Muscle layer of duodenum (tissue), 2 donors: Measurements from ENCODE around the gene DCDC2.
"Not testable (repeated sequence)": the region's sequence is repeated elsewhere in the genome, so short reads cannot be mapped to it uniquely, and the experiment has no call there.

Source experiments
- H3K27ac ChIP-seq: one replicate; pipeline ENCODE4 v1.7.0; 2013; ENCODE audit warnings: mild to moderate bottlenecking, low read length
- H3K27me3 ChIP-seq: one replicate; pipeline ENCODE4 v1.7.0; 2013; ENCODE audit warnings: low read depth, mild to moderate bottlenecking, control low read depth, low read length
- H3K36me3 ChIP-seq, 2 donors: one replicate each; pipeline ENCODE4 v1.7.0; 2013; ENCODE audit warnings: low read length in 2 of 2, control low read depth in 1 of 2, mild to moderate bottlenecking in 1 of 2; ENCODE audit not compliant: insufficient read depth in 2 of 2, control insufficient read depth in 1 of 2
- H3K4me1 ChIP-seq, 2 donors: one replicate each; pipeline ENCODE4 v1.7.0; 2013; ENCODE audit warnings: low read length in 2 of 2, mild to moderate bottlenecking in 2 of 2, control low read depth in 1 of 2, moderate library complexity in 1 of 2; ENCODE audit not compliant: insufficient read depth in 2 of 2, control insufficient read depth in 1 of 2
- H3K4me3 ChIP-seq, 2 donors: one replicate each; pipeline ENCODE4 v1.7.0; 2013; ENCODE audit warnings: low read length in 2 of 2, low read depth in 1 of 2, mild to moderate bottlenecking in 1 of 2
- H3K9me3 ChIP-seq, 2 donors: one replicate each; pipeline ENCODE4 v1.7.0; 2013; ENCODE audit warnings: low read length in 2 of 2, control low read depth in 1 of 2, mild to moderate bottlenecking in 1 of 2; ENCODE audit not compliant: control insufficient read depth in 1 of 2
- donor health status: healthy.

Gene DCDC2

DNA sequence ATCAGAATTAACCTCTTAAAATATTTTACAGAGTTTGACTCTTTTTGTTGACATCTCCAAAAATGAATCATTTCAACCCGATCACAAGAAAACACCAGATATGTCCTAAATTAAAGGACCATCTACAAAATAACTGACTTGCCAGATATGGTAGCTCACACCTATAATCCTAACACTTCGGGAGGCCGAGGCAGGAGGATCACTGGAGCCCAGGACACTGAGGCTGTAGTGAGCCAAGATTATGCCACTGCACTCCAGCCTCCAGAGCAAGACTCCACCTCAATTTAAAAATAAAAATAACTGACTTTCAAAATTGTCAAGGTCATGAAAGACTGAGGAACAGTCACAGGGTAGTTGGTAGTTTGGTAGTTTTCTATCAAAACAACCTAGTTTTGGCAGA, 34.9 kb downstream of the DCDC2 start:
- Histone ChIP-seq H3K4me1 (no peaks in the 10 kb centered on the region), H3K27me3 (no peaks in the 10 kb centered on the region), H3K36me3 (no peaks in the 10 kb centered on the region), H3K4me3 (no peak overlapping the region), H3K27ac (no peak overlapping the region), H3K9me3 (no peaks in the 10 kb centered on the region)

DNA sequence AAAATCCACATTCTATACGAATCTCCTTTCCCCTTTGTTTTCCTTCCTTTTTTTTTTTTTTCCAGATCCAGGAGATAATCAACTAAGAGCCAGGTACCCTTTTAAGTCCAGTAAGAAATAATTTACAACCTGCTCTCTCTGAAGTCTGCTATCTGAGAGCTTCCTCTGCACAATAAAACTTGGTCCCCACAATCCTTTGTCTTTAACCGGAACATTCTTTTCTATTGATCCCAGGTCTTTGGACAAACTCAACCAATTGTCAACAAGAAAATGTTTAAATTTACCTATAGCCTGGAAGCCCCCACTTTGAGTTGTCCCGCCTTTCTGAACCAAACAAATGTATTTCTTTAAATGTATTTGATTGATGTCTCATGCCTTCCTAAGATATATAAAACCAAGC, 35.4 kb downstream of the DCDC2 start:
- not testable (repeated sequence) for H3K27me3 ChIP-seq, H3K36me3 ChIP-seq, H3K27ac ChIP-seq, H3K9me3 ChIP-seq, H3K4me1 ChIP-seq, H3K4me3 ChIP-seq

DNA sequence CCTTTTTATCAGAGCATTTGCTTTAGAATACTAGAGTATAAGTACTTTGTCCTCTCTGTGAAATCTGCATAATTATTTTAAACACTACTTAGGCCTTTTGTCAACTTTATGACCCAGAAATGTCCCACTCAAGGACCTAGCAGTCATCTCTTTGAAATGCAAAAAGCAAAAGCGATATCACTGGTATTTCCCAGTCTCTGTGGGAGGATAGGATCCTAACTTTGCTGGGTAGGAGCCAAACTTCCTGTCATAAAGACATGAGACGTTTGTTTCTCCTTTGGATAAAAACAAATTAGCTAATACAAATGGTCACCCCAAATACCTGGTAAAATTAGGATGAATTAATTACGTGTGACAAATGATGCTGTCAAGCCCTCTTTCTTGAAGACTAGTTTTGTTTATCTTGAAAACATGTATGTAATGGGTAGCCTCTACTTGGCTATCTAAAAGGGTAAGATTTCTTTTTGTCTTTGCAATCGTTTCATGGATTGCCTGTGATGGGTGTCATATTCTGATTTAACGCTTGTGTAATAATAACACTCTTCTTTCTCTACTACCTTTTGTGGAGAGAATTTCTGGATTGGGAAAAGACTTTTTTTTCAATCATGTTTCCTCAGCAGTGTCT, 36.2 kb downstream of the DCDC2 start:
- no peaks in the 10 kb centered on the region for H3K36me3 ChIP-seq
- H3K9me3 ChIP-seq: no peaks in the 10 kb centered on the region
- no peaks in the 10 kb centered on the region for H3K27me3 ChIP-seq
- H3K4me1 ChIP-seq: no peaks in the 10 kb centered on the region
- H3K4me3 ChIP-seq: no peak overlapping the region
- H3K27ac ChIP-seq: no peak overlapping the region

DNA sequence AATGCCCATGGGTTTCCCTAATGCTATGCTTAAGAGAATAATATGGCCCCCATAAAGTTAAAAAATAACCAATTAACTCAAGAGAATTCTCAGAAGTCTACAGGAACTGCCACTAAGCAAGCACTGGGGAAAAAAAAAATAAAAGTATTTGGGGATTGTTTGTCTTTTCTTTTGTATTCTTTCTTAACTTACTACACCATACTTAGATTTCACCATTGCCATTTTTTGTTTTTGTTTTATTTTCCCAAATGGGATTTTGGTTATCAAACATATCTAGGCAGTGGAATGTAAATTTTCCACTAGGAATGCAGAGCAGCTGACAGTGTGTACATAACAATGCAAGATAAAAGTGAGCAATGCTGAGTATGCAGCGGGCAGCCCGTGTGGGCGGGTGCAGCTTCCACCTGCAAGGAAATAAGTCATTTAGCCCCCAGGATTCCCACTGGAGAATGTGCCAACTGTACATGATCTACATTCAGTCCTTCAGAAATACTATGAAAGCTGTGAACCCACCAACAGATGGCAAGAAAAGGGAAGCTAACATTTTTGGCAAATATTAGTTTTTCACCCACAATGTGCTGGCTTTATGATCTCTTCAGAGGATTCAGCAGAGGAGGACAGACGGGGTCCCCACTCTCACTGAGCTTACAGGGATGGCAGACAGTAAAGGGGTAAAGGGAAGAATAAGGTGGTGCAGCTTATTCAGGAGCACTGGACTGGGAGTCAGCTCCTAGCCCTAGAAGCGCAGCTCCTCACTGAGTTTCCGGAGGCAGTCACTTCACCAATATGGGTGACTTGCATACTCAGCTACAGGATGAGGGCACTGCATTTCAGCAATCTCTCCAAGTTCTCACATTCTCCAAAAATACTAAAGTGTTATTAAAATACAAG, 44.4 kb downstream of the DCDC2 start:
- Histone ChIP-seq H3K27ac (no peak overlapping the region), H3K27me3 (no peaks in the 10 kb centered on the region), H3K9me3 (no peaks in the 10 kb centered on the region), H3K36me3 (no peaks in the 10 kb centered on the region), H3K4me3 (no peak overlapping the region), H3K4me1 (no peaks in the 10 kb centered on the region)

DNA sequence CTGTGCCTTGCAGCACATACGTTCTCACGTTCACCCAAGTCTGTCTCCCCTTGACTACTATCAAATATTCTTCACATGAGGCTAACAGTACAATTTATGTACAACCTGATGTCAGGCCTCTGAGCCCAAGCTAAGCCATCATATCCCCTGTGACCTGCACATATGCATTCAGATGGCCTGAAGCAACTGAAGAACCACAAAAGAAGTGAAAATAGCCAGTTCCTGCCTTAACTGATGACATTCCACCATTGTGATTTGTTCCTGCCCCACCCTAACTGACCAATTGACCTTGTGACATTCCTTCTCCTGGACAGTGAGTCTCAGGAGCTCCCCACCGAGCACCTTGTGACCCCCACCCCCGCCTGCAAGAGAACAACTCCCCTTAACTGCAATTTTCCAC, 46.1 kb downstream of the DCDC2 start:
- H3K27ac ChIP-seq, H3K9me3 ChIP-seq, H3K36me3 ChIP-seq, H3K27me3 ChIP-seq, H3K4me3 ChIP-seq, H3K4me1 ChIP-seq: not testable (repeated sequence)

DNA sequence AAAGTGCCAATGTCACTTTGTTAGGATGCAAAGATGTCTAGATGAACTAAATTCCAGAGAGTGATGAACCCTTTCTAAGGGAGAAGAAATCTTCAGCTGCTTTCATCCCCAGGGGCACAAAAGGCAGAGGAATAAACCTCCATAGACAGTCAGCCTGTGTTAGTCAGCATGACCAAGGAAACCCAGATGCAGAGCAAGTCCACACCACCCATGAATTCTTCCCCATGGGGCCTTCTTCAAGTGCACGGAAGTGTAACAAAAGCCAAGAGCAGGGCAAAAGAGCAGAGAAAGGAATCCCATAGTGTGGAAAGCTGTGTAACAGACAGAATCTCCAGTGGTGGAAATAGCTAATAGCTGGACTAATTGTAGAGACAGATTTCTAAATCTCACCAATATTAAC, 50.0 kb downstream of the DCDC2 start:
- no peaks in the 10 kb centered on the region for H3K9me3 ChIP-seq
- no peak overlapping the region for H3K27ac ChIP-seq
- no peaks in the 10 kb centered on the region for H3K27me3 ChIP-seq
- H3K4me3 ChIP-seq: no peak overlapping the region
- H3K4me1 ChIP-seq: no peaks in the 10 kb centered on the region
- H3K36me3 ChIP-seq: no peaks in the 10 kb centered on the region

DNA sequence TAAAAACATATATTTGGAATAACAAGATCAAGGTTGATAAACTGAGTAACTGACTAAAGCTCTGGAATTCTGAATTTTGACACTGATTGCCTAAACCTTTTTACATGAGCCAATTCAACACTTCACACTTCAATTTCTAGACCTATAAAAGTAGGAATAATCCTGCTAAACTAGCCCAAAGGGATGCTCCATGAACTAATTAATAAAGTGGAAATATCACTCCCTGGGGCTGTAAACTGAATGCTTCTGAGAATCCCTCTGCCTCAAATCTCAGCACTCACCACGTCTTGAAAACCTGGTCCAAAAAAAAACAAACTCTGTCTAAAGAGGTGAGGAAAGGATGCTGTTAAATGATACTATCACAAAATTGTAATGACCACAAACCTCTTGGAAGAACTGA, 50.9 kb downstream of the DCDC2 start:
- H3K27ac ChIP-seq: no peak overlapping the region
- H3K9me3 ChIP-seq: no peaks in the 10 kb centered on the region
- no peak overlapping the region for H3K4me3 ChIP-seq
- H3K27me3 ChIP-seq: no peaks in the 10 kb centered on the region
- no peaks in the 10 kb centered on the region for H3K36me3 ChIP-seq
- no peaks in the 10 kb centered on the region for H3K4me1 ChIP-seq

DNA sequence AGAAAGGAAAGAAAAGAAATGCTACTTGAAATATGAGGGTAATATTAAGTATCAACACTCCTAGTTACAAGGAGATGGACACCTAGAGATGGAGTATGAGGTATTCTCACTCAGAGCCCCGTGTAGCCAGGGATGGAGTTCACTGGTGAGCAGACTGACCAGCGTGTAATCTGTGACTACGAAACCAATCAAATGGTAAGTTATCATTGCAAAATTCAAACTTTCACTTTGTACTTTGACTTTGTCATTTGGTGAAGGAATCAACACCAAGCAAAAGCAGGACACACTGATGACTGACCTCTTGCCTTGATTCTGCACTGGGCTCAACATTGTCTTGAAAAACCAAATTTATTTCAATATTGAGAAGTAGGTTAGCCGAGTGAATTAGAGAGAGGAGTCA, 51.8 kb downstream of the DCDC2 start:
- Histone ChIP-seq H3K27ac (no peak overlapping the region), H3K9me3 (no peaks in the 10 kb centered on the region), H3K27me3 (no peaks in the 10 kb centered on the region), H3K36me3 (no peaks in the 10 kb centered on the region), H3K4me1 (no peaks in the 10 kb centered on the region), H3K4me3 (no peak overlapping the region)

DNA sequence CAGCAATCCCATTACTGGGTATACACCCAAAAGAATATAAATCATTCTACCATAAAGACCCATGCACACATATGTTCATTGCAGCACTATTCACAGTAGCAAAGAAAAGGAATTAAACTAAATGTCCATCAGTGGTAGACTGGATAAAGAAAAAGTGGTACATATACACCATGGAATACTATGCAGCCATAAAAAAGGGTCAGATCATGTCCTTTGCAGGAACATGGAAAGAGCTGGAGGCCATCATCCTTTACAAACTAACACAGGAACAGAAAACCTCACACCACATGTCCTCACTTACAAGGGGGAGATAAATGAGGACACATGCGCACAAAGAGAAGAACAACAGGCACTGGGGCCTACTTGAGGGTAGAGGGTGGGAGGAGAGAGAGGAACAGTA, 60.9 kb downstream of the DCDC2 start:
- Histone ChIP-seq H3K27ac (no peak overlapping the region), H3K9me3 (peaks cover 0 to 2% of the 10 kb centered on the region in 2 donors), H3K27me3 (no peaks in the 10 kb centered on the region), H3K4me1 (no peaks in the 10 kb centered on the region), H3K36me3 (no peaks in the 10 kb centered on the region), H3K4me3 (no peak overlapping the region)

DNA sequence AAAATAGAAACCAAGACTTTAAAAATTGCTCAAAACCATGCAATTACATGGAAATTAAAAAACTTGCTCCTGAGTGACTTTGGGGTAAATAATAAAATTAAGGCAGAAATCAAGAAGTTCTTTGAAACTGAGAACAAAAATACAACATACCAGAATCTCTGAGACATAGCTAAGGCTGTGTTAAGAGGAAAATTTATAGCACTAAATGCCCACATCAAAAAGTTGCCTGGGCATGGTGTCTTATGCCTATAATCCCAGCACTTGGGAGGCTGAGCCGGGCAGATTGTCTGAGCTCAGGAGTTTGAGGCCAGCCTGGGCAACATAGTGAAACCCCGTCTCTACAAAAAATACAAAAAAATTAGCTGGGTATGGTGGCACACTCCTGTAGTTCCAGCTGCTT, 64.0 kb downstream of the DCDC2 start:
- H3K36me3 ChIP-seq, H3K4me3 ChIP-seq, H3K27me3 ChIP-seq, H3K27ac ChIP-seq, H3K4me1 ChIP-seq, H3K9me3 ChIP-seq: not testable (repeated sequence)

DNA sequence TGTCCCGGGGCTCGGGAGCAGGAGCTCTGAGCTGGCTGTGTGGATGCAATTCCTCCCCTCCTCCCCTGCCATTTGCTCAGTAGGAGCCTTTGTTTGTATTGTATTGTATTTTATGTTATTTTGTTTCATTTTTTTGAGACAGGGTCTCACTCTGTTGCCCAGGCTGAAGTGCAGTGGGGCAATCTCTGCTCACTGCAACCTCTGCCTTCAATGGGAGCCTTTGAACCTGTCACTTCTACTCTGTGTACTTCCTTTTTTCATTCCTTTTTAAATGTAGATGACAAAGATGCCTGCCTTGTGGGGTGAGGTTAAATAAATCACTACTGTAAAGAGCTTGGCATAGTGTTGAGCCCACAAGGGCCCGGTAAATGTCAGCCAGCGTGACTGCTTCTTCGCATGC, 70.6 kb downstream of the DCDC2 start:
- H3K27ac ChIP-seq: no peak overlapping the region
- H3K4me3 ChIP-seq: no peak overlapping the region
- peaks cover 8 to 9% of the 10 kb centered on the region in 2 donors for H3K4me1 ChIP-seq
- no peaks in the 10 kb centered on the region for H3K27me3 ChIP-seq
- H3K36me3 ChIP-seq: no peaks in the 10 kb centered on the region
- H3K9me3 ChIP-seq: no peaks in the 10 kb centered on the region

DNA sequence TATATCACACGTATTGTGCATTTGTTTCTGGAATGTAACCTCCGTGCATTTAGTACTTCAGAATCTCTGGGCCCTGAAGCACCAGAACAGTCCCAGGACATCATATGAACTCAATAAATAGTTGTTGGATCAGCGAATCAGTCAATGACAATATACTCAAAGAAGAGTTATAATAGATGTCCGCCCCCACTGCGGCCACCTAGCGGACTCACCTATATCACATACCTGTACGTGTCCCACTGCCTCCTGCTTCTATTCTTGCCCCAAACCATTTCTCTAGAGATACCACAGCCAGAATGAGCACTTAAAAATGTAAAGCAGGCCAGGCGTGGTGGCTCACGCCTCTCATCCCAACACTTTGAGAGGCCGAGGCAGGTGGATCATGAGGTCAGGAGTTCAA, 73.9 kb downstream of the DCDC2 start:
- no peak overlapping the region for H3K4me3 ChIP-seq
- no peaks in the 10 kb centered on the region for H3K36me3 ChIP-seq
- no peaks in the 10 kb centered on the region for H3K27me3 ChIP-seq
- H3K9me3 ChIP-seq: no peaks in the 10 kb centered on the region
- no peak overlapping the region for H3K27ac ChIP-seq
- peaks cover 8 to 9% of the 10 kb centered on the region in 2 donors for H3K4me1 ChIP-seq
